Measurements from ENCODE around the gene EFNB3. TPM values are rescaled to one million over a fixed set of nuclear protein-coding genes. Genes with fewer than 3 reads are reported as not detected.

EFNB3 gene
- total RNA-seq, 2 experiments from 2014 or later: 0.15 TPM; not detected in 1

DNA sequence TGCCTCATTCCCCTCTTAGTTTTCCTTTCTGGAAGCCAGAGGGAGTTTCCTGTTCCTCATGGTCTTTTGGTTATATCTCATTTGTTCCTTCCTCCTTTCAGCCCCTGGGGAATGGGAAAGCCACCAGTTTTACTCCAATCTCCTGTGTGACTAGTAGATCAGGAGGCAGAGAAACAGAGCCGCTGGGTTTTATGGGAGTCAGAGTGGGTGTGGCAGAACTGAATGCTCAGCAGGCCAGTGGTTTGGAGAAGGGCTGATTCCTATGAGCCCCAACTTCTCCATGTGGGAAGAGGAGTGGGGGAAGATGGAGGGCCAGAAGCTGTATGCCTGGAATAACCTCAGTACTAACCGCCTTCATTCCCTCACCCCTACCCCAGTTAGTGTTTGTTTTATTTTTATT, 16.6 kb downstream of the EFNB3 start:
- CTCF ChIA-PET (ENCODE audit: unreplicated experiment): no interaction called here

DNA sequence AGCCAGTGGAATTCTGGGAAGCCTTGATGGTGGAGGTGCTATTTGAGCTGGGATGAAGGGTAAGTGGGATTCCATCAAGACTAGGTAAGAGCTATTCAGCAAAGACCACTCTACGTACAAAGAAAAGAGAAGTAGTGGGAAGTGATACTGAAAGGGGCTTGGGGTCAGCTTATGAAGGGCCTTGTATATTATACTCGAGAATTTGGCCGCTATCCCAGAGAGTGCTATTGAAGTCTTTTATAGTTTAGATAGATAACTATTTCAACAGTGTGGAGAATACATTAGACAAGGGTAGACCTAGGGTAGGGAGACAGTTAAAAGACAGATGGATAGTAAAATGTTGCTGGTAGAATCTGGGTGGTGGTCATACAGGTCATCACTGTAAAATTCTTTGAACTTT, 22.9 kb downstream of the EFNB3 start:
- no peaks in the 10 kb centered on the region for H3K79me2 ChIP-seq (ENCODE audit: insufficient read depth, low read depth, low read length)
- no peaks in the 10 kb centered on the region for H3K9me2 ChIP-seq (ENCODE audit: insufficient read depth, low read length)
- H3K4me3 ChIP-seq (ENCODE audit: low read depth, low read length, poor library complexity, severe bottlenecking): no peak overlapping the region
- no peak overlapping the region for H2AFZ ChIP-seq (ENCODE audit: low read length)
- H3K36me3 ChIP-seq (ENCODE audit: insufficient read depth, low read length): no peaks in the 10 kb centered on the region
- CTCF ChIA-PET (ENCODE audit: unreplicated experiment): no interaction called here
- no peaks in the 10 kb centered on the region for H4K20me1 ChIP-seq (ENCODE audit: insufficient read depth, low read length)
- H3K9me3 ChIP-seq (ENCODE audit: low read length): no peaks in the 10 kb centered on the region
- POLR2A ChIA-PET: no interaction called here
- TF ChIP-seq, protein P1, sequence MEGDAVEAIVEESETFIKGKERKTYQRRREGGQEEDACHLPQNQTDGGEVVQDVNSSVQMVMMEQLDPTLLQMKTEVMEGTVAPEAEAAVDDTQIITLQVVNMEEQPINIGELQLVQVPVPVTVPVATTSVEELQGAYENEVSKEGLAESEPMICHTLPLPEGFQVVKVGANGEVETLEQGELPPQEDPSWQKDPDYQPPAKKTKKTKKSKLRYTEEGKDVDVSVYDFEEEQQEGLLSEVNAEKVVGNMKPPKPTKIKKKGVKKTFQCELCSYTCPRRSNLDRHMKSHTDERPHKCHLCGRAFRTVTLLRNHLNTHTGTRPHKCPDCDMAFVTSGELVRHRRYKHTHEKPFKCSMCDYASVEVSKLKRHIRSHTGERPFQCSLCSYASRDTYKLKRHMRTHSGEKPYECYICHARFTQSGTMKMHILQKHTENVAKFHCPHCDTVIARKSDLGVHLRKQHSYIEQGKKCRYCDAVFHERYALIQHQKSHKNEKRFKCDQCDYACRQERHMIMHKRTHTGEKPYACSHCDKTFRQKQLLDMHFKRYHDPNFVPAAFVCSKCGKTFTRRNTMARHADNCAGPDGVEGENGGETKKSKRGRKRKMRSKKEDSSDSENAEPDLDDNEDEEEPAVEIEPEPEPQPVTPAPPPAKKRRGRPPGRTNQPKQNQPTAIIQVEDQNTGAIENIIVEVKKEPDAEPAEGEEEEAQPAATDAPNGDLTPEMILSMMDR (conservative IDR thresholded peaks at IDR 0.05; ENCODE audit: low read length): no peak
- no peak for TF ChIP-seq EZH2phosphoT487 (IDR thresholded peaks at IDR 0.05; ENCODE audit: borderline replicate concordance, low read depth, low read length)
- intact Hi-C loops (cut with micrococcal nuclease; ENCODE audit: unreplicated experiment): no loop called here
- no peaks in the 10 kb centered on the region for H3K4me1 ChIP-seq (ENCODE audit: insufficient read depth, low read length, poor library complexity, severe bottlenecking)
- no peak overlapping the region for H3K27ac ChIP-seq (ENCODE audit: low read depth, low read length, poor library complexity, severe bottlenecking)
- no TSS peak for BruUV-seq (replicated peaks)
- H3K4me2 ChIP-seq (ENCODE audit: low read length): no peak overlapping the region
- no peak for DNase-seq (ENCODE audit: low spot score)

More for the DNA sequence above, 16.6 kb downstream of the EFNB3 start:
- Histone ChIP-seq H3K79me2 (ENCODE audit: insufficient read depth, low read depth, low read length) (no peaks in the 10 kb centered on the region), H4K20me1 (ENCODE audit: insufficient read depth, low read length) (no peaks in the 10 kb centered on the region), H3K9me2 (ENCODE audit: insufficient read depth, low read length) (no peaks in the 10 kb centered on the region), H3K4me3 (ENCODE audit: low read depth, low read length, poor library complexity, severe bottlenecking) (no peak overlapping the region), H3K4me1 (ENCODE audit: insufficient read depth, low read length, poor library complexity, severe bottlenecking) (no peaks in the 10 kb centered on the region), H3K9me3 (ENCODE audit: low read length) (no peaks in the 10 kb centered on the region), H3K36me3 (ENCODE audit: insufficient read depth, low read length) (no peaks in the 10 kb centered on the region), H3K4me2 (ENCODE audit: low read length) (no peak overlapping the region), H2AFZ (ENCODE audit: low read length) (no peak overlapping the region), H3K27ac (ENCODE audit: low read depth, low read length, poor library complexity, severe bottlenecking) (no peak overlapping the region)
- POLR2A ChIA-PET: no interaction called here
- TF ChIP-seq, protein P1 (conservative IDR thresholded peaks at IDR 0.05; ENCODE audit: low read length): no peak
- no peak for TF ChIP-seq EZH2phosphoT487 (IDR thresholded peaks at IDR 0.05; ENCODE audit: borderline replicate concordance, low read depth, low read length)
- intact Hi-C loops (cut with micrococcal nuclease; ENCODE audit: unreplicated experiment): no loop called here
- BruUV-seq (replicated peaks): no TSS peak
- no peak for DNase-seq (ENCODE audit: low spot score)

DNA sequence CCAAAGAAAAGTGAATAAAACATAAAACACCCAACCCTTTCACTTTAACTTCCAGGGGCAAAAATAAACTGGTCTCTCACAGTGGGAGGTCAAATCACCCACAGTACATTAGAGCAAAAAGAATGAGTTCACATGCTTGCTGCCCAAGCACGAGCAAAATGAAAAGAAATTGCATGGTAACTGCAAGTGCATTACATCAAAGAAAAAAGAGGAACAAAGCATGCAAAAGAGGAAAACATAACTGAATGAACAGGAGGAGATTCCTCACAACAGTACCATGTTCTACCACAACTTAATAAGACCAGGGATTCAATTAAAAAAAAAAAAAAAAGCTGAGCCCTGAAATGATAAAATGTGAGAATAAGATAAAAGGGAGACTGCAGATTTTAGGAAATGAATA, 24.8 kb downstream of the EFNB3 start:
- H3K9me3 ChIP-seq (ENCODE audit: low read length): no peaks in the 10 kb centered on the region
- TF ChIP-seq, protein P1 (conservative IDR thresholded peaks at IDR 0.05; ENCODE audit: low read length): no peak
- TF ChIP-seq EZH2phosphoT487 (IDR thresholded peaks at IDR 0.05; ENCODE audit: borderline replicate concordance, low read depth, low read length): no peak
- no peaks in the 10 kb centered on the region for H3K79me2 ChIP-seq (ENCODE audit: insufficient read depth, low read depth, low read length)
- peak; percentile 24 for DNase-seq (ENCODE audit: low spot score)
- H3K4me2 ChIP-seq (ENCODE audit: low read length): no peak overlapping the region
- H4K20me1 ChIP-seq (ENCODE audit: insufficient read depth, low read length): no peaks in the 10 kb centered on the region
- no peak overlapping the region for H2AFZ ChIP-seq (ENCODE audit: low read length)
- H3K4me1 ChIP-seq (ENCODE audit: insufficient read depth, low read length, poor library complexity, severe bottlenecking): no peaks in the 10 kb centered on the region
- no peaks in the 10 kb centered on the region for H3K36me3 ChIP-seq (ENCODE audit: insufficient read depth, low read length)
- POLR2A ChIA-PET: interaction anchor here (0.6 to 0.7 kb wide), 3 partner anchors 51 to 226 kb away, joined by 3 to 4 read pairs (median 4); no protein-coding TSS in a partner anchor
- CTCF ChIA-PET (ENCODE audit: unreplicated experiment): no interaction called here
- no peak overlapping the region for H3K4me3 ChIP-seq (ENCODE audit: low read depth, low read length, poor library complexity, severe bottlenecking)
- BruUV-seq (replicated peaks): no TSS peak
- no peak overlapping the region for H3K27ac ChIP-seq (ENCODE audit: low read depth, low read length, poor library complexity, severe bottlenecking)
- intact Hi-C loops (cut with micrococcal nuclease; ENCODE audit: unreplicated experiment): no loop called here
- H3K9me2 ChIP-seq (ENCODE audit: insufficient read depth, low read length): no peaks in the 10 kb centered on the region

All from OCI-LY7 (cell line).